DMS79 (cell line): Measurements from ENCODE around the gene FNBP1.
"Not testable (repeated sequence)": the region's sequence is repeated elsewhere in the genome, so short reads cannot be mapped to it uniquely, and the experiment has no call there.

Experiments
- DNase-seq: peaks from one replicate; lab custom pipeline; 2025; lab: John Stamatoyannopoulos, UW

FNBP1 gene

DNA sequence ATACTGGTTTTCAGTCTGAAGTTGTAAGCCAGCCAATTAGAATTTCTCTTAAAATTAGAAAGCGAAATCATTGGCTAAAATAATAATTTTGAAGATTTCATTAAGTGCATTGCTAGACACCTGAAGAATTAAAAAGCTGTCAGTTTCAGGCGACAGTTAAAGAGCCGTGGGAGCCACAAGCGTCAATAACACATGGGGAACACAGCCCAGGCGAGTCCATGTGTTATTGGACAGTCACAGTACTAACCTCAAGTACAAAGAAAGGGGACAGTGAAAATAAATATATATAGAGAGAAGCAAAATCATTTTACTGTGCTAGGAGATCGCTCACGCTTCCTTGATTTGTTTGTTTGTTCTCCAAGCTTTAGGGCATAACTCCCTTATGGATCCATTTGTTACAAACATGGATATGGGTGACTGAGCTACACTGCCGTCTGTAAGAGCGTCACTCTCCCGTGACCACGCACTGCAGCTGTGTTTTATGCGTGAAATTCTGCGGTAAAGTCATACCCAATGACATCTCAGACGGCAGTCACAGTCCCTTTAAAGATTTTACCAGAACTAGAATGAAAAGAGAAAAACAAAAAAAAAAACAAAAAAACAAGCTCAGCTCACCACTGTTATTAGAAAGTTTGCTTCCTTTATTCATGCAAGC lies 124.6 kb downstream of the FNBP1 start:
- DNase-seq = no peak

DNA sequence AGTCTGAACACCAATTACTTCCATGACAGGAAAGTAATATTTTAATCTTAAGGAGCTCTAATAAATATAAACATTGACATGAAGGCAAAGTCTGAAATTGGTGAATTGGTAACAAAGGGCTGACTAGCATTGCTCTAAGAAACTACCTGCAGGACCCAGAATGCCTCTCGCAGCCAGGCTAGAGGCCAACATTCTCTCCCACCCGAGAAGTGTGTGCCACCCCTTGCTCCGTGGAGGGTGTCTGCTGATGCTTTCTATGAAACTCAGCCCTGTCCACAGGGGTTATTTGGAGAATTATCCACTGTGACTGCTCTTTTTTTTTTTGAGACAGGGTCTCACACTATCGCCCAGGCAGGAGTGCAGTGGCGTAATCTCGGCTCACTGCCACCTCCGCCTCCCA lies 126.3 kb downstream of the FNBP1 start:
- DNase-seq = no peak

DNA sequence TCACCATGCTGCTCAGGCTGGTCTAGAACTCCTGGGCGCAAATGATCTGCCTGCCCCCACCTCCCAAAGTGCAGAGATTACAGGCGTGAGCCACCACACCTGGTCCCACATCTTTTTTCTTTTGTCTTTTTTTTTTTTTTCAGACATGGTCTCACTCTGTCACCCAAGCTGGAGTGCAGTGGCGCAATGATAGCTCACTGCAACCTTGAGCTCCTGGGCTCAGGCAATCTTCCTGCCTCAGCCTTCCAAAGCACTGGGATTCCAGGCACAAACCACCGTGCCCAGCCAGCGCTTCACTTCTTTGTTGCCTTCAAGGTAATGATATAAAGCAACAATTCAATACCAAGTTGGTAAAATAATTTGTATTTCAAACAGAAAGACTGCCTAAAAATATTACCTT lies 128.9 kb downstream of the FNBP1 start:
- no peak for DNase-seq

DNA sequence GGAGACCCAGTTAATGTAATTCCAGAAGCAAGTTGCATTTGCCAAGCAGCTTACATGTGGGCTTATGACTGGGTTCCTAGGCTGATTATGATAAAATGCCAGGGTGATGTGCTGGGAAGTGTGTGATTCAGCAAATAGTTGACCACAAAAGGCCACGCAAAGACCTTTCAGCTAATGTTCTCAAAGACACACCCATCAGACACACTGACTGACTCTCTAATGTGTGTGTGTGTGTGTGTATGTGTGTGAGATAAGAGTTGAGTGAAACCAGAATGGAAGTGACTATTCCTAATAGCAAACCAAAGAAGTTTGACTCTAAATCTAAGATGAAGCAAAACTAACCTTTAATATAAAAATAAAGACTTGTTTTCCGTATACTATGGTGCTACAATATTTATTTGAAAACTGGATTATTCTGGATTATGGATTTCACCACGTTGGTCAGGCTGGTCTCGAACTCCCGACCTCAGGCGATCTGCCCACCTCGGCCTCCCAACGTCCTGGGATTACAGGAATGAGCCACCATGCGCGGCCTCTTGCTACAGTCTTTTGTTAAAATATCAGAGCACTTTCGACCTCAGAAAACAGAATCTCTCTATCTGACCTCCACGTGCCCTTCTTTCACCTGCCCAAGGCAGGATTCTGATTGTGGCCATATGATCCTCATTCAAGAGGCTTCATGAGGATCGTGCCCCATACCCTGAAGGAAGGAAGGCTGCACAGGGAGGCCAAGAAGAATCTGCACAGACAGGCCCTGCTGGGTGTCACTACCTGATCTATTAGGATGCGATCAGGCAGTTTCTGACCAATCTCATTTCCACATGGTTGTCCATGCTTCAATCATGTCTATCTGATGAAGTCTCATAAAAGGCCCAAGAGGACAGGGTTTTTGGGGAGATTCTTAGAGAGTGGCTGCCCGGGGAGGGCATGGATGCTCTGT lies 132.1 kb downstream of the FNBP1 start:
- DNase-seq = no peak

DNA sequence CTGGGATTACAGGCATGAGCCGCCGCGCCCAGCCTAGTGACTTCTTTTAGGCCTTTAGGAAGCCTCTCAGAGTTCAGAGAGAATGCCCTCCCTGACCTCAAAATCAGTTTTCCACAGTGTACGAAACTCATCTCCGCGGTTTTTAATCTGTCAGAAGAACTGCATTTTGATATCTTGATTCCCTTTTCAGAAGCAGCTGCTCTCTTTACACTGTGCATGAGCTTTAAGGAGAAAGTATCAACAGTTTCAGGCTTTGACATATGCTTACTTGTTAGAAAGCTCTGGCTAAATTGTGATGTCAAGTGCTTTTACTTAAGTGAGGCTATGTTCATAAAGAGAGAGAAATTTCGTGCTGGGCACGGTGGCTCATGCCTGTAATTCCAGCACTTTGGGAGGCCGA lies 133.1 kb downstream of the FNBP1 start:
- DNase-seq = no peak

DNA sequence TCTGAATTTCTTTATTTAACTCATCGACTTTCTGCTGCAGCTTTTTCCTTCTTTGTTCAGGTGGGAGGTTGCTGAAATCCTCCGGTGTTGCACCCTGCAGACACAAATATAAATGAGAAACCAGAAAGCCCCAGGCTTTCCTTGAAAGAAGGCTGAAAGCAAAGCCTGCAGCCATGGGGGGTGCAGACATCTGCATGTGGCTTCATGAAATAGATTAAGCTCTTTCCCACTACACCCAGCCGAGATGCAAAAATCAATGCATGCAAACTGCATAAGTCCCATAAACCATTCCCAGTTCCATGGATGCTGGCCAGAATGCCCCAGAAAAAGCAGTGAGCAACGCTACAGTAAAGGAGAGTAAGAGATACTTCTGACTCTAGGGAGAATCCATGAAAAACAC lies 134.1 kb downstream of the FNBP1 start:
- DNase-seq = no peak

DNA sequence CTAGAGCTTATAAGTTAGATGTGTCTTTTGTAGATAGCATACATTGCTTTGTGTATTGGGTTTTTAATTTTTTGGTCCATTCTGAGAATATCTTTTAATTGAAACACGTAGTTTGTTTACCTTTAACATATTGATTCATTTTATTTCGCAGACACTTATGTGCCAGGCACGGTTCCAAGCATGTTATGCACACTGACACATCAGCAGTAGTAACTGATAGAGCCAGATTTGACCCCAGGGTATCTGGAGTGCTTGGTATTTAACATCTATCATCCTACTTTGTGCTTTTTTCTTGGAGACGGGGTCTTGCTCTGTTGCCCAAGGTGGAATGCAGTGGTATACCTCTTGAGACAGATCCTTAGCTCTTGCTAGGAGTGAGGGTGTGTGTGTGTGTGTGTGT lies 135.8 kb downstream of the FNBP1 start:
- DNase-seq = no peak

DNA sequence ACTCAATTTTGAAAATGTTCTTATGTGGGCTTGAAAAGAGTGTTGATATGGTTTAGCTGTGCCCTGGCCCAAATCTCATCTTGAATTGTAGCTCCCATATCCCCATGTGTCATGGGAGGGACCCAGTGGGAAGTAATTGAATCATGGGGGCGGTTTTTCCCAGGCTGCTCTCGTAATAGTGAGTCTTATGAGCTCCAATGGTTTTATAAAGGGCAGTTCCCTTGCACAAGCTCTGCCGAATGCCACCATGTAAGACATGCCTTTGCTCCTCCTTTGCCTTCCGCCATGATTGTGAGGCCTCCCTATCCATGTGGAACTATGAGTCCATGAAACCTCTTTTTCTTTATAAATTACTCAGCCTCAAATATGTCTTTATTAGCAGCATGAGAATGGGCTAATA lies 136.7 kb downstream of the FNBP1 start:
- no peak for DNase-seq

DNA sequence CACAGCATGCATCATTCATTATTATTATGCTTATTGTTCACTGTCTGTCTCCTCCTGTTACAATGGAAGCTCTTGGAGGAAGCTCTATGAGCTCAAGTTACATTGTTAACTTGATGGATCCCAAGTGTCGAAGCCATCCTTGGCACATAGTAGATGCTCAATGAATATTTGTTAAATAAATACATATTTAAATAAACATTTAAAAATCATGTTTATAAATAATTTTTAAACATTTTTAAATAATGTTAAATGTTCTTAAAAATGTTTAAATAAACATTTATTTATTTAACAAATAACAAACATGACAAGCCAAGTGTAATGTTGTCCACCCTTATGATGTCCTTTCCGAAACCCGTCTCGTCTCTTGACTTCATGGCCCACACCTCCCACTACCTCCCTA lies 138.3 kb downstream of the FNBP1 start:
- DNase-seq = no peak

DNA sequence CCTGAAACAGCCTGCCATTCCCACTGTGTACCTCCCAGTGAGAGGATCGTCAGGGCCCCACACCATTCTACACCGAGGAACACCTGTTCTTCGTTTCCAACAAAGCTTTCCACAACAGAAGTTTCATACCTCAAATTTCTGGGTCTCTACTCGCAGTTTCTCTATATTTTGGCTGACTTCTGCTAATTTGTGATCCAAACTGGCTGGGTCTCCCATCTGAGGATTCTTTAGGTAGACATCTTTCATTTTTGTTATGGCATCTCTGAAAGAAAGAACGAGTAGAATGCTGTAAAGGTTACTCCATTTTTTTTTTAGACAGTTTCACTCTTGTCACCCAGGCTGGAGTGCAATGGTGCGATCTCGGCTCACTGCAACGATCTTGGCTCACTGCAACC lies 140.3 kb downstream of the FNBP1 start:
- DNase-seq = no peak

DNA sequence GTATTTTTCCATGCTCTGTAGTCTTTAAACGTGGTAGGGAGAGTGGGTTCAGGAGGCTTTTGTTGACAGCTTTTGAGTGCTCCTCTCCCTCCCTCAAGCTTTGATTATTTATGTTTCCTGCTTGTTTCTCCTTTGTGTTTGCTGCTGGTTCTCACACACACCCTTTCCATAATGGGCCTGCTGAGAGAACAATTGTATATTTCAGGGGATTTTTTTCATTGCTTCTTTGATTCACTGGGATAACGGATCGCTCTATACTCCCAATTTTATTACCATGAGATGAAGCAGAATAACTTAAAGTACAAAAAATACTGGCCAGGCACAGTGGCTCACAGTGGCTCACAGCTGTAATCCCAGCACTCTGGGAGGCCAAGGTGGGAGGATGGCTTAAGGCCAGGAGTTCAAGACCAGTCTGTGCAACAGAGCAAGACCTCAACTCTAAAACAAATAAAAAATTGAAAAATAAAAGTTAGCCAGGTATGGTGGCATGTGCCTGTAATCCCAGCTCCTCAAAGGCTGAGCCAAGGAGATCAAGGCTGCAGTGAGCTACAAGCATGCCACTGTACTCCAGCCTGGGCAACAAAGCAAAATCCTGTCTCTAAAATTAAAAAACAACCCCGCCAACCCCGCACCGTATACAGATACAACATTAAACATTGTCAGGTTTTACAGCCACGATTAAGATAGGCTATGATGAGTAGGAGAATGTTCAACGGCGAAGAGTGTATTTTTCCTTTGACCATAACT lies 140.8 kb downstream of the FNBP1 start:
- DNase-seq = no peak

DNA sequence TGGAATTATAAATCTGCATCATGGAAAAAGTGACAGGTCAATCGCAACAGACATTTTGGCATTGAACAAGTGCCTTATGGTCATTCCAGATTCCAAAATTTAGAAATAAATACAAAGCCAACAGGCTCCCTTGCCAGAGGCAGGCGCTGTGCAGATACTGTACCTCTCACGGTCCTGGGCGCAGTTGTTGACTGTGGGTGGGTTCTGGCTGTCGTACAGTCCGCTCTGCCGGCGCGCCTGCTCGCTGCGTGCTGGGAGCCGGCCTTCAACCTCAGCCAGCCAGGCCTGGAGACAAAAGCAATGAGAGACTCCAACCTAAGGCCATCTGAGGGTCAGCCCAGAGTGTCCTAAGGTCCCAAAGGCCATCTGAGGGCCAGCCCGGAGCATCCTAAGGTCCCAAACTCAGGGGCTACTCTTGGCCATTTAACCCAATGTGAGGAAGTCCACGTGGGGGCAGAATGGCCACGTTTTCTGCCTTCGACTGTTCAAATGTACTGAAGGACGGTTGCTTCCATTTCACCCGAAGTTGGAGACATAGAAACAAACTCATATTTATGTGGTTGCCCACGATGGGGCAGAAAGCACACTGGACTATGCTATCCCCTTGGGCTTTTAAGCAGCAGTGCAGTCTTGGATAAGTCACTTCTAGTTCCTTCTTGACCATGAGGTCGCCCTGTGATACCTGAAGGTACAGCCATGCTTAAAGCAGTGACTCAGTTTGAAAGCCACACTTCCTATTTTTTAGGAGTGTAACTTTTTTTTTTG lies 142.5 kb downstream of the FNBP1 start:
- no peak for DNase-seq

DNA sequence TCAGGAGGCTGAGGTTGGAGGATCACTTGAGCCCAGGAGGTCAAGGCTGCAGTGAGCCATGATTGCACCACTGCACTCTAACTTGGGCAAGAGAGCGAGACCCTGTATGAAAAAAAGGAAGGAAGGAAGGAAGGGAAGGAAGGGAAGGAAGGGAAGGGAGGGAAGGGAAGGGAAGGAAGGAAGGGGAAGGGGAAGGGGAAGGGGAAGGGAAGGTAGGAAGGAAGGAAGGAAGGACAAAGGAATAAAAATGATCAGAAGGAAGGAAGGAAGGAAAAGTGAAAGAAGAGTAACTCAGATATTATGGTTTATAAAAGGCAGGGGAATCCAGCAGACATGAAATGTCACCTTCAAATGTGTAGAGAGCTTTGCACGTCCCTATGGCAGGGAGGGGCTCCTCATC lies 143.4 kb downstream of the FNBP1 start:
- DNase-seq = no peak

DNA sequence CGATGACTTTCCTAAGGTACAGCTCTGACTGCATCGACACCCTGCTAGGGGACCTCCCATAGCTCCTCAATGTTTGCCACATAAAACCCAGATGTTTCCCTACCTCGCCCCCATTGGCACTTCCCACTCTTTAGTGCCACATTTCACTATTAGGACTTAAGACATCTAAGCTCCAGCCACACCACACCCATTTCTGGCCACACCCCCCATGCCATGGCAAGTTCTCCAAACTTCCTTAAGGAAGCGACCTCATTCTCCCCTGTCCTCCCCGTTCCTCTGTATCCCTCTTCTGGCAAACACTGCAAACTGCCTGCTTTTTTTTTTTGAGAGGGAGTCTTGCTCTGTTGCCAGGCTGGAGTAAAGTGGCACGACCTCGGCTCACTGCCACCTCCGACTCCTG lies 144.8 kb downstream of the FNBP1 start:
- DNase-seq = no peak

DNA sequence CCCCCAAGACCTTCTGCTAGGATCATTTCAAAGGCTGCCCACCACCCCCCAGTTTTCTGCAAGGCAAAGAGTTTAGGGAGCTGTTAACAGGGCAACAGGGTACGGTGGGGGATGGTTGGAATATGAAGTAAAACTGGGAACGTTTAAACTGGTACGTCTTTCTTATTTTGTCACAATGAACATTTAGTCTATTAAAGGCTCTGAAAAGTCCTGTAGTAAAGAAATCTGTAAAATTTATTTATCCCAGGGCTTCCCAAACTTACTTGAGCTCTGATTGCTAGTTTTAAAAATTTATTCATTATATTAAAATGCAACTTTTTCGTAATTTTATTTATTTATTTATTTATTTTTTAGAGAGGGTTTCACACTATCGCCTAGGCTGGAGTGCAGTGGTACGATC lies 145.7 kb downstream of the FNBP1 start:
- DNase-seq = no peak

DNA sequence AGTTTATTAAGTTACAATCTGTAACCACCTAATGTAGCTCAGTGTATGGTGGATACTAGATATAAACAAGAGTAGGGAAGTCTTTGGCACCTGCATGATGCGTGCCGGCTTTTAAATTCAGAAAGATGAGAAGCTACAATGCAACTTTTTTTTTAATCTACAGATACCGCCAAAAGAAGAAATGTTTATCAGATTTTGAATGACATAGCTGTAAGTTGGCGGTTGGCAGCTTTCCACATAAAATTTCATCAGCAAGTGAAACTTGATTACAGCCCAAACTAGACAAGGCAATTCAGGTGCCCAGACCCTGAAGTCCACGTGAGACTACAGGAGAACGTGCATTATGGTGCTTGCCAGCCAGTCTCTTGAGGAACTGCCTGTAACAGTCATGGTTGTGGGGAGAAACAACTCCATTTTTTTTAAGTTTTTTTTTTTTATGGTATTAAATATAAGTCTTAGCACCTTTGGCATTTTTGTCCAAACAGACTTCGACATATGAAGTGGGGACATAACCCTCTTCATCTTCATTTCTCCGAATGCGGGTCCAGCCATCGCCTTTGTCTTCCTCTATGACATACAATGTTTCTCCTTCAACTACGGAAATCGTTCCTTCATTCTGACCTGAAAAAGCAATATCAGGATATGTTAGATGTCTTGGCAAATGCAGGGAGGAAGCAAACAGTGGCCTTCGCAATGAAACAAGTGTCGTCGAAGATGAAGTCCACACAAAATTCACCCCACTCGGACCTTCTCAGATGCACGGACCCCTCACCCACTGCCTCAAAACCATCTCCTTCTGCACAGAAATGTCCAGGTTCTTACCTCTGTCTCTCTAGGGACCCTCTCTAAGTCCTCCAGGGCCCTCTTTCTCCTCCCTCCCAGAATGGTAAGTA lies 147.4 kb downstream of the FNBP1 start:
- no peak for DNase-seq

DNA sequence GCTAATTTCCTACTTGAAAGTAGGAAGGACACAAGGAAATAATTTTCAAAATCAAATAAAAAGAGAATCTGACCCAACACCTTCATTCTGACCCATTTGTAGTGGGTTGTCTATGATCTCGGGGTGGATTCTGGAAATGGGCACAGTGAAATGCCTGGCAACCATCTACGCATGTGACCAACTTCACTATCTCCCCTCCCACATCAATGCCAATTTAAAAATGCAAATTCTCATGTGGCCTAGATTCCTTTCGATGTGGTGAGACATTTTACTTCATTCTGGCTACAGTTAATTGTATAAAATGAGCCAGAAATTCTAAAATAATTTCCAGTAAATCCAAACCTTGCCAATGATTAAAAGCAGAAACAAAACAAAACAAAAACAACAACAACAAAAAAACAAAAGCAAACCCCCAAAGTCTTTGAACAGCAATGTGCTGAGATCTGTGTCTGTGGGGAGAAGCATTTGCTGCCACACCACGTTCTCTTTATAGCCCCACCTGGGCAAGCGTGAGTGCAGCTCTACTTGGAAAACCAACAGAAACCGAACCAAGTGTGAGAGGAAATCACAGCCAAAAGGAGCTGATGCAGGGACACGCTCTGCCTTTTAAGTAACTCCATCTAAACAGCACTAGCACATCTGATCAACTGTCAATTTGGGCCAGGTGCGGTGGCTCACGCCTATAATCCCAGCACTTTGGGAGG lies 148.7 kb downstream of the FNBP1 start:
- no peak for DNase-seq

DNA sequence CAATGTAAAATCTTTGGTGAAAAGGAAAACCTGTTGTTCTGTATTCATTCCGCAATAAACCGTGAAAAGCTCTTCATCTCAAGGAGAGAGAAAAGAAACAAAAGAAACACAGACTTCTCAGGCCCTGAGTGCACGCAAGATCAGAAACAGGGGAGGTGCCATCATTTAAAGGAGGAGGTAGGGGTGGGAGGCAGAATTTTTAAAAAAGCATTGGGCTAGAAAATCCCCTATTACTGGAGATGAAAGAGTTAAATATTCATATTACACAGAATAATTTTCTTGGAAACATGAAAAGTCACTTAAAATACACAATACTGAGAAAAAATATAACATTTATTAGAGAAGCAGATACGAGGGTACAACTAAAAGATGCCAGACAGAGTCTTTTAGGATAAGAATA lies 151.4 kb downstream of the FNBP1 start:
- DNase-seq = no peak

DNA sequence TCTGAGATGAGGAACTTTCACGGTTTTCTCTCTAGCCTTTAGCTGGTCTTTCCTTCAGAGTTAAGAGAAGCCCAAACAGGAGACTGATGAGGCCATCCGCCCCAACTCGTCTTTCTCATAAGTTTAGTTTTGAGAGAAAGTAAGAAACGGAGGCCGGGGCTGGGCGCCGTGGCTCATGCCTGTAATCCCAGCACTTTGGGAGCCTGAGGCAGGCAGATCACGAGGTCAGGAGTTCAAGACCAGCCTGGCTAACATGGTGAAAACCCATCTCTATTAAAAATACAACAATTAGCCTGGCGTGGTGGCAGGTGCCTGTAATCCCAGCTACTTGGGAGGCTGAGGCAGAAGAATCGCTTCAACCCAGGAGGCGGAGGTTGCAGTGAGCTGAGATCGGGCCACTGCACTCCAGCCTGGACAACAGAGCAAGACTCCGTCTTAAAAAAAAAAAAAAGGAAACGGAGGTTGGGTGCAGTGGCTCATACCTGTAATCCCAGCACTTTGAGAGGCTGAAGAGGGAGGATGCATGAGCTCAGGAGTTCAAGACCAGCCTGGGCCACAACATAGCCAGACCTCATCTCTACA lies 152.2 kb downstream of the FNBP1 start:
- DNase-seq = not testable (repeated sequence)
